PC-3 (cell line): Measurements from ENCODE around the gene SLC6A4. TPM values are rescaled to one million over a fixed set of nuclear protein-coding genes. Genes with fewer than 3 reads are reported as not detected.

ENCODE experiments used
- ATAC-seq: fragments of 200-7000 bp; cut with Tn5 transposase; 2 replicates; pipeline ENCODE4 v1.9.1; 2020; ENCODE audit warnings: mild to moderate bottlenecking, moderate library complexity
- BruUV-seq: library from RNA; stranded (reverse); fragments of 400-500 nt; replicated peaks from 2 replicates; lab custom pipeline; 2021; lab: Mats Ljungman, UMichigan
- CTCF ChIA-PET: fragments of 300-600 bp; sonication (Branson Sonifier 250); formaldehyde crosslinking; loops from one replicate; lab custom pipeline; 2022; ENCODE audit warnings: antibody characterized with exemption; lab: Charles Lee
- POLR2A ChIA-PET: fragments of 300-600 bp; sonication (Branson Sonifier 250); formaldehyde crosslinking; loops from one replicate; lab custom pipeline; 2022; ENCODE audit warnings: antibody characterized with exemption; ENCODE audit not compliant: unreplicated experiment; lab: Charles Lee
- DNase-seq: peaks from one replicate; pipeline ENCODE4 v3.0.0-alpha.2; 2015
- H2AFZ ChIP-seq: fragments of 300-600 bp; sonication (generic); 2 replicates; pipeline ENCODE4 v1.6.0; 2016; ENCODE audit warnings: antibody characterized with exemption, low read length
- H3F3A ChIP-seq: fragments of 300-600 bp; sonication (generic); one replicate; pipeline ENCODE4 v1.6.0; 2017; ENCODE audit warnings: antibody characterized with exemption, low read length, control low read depth, mild to moderate bottlenecking; ENCODE audit not compliant: unreplicated experiment
- H3K27ac ChIP-seq: fragments of 300-600 bp; sonication (generic); 2 replicates; pipeline ENCODE4 v1.5.1; 2016; ENCODE audit warnings: mild to moderate bottlenecking, low read length
- H3K27me3 ChIP-seq: fragments of 300-600 bp; sonication (generic); 2 replicates; pipeline ENCODE4 v1.6.1; 2016; ENCODE audit warnings: low read length, mixed read lengths
- H3K36me3 ChIP-seq: fragments of 300-600 bp; sonication (generic); 2 replicates; pipeline ENCODE4 v1.6.1; 2016; ENCODE audit warnings: low read depth, mixed run types, low read length, mixed read lengths
- H3K4me1 ChIP-seq: fragments of 300-600 bp; sonication (generic); 2 replicates; pipeline ENCODE4 v1.5.1; 2016; ENCODE audit warnings: low read length; ENCODE audit not compliant: insufficient read depth
- H3K4me2 ChIP-seq: fragments of 300-600 bp; sonication (generic); 2 replicates; pipeline ENCODE4 v1.6.0; 2016; ENCODE audit warnings: low read length
- H3K4me3 ChIP-seq: fragments of 300-600 bp; sonication (generic); 2 replicates; pipeline ENCODE4 v1.5.1; 2016; ENCODE audit warnings: mild to moderate bottlenecking, low read length, mixed read lengths
- H3K79me2 ChIP-seq: fragments of 300-600 bp; sonication (generic); 2 replicates; pipeline ENCODE4 v1.6.1; 2017; ENCODE audit warnings: low read length, mixed read lengths
- H3K9ac ChIP-seq: fragments of 300-600 bp; sonication (generic); 2 replicates; pipeline ENCODE4 v1.6.0; 2016; ENCODE audit warnings: mild to moderate bottlenecking, low read length
- H3K9me2 ChIP-seq: fragments of 300-600 bp; sonication (generic); replicated peaks from 2 replicates; pipeline ENCODE4 v1.6.1; 2016; ENCODE audit warnings: mixed run types, low read length, mixed read lengths
- H3K9me3 ChIP-seq: fragments of 300-600 bp; sonication (generic); 2 replicates; pipeline ENCODE4 v1.6.1; 2016; ENCODE audit warnings: low read length, mixed read lengths
- H4K20me1 ChIP-seq: fragments of 300-600 bp; sonication (generic); 2 replicates; pipeline ENCODE4 v1.6.1; 2016; ENCODE audit warnings: low read length, mixed read lengths
- EZH2 ChIP-seq: fragments of 300-600 bp; sonication (generic); IDR thresholded peaks from one replicate; pipeline ENCODE4 v1.6.1; 2017; ENCODE audit warnings: antibody characterized with exemption, mild to moderate bottlenecking, low read length; ENCODE audit not compliant: unreplicated experiment
- EZH2phosphoT487 ChIP-seq: fragments of 300-600 bp; sonication (generic); IDR thresholded peaks from 2 replicates; pipeline ENCODE4 v1.6.1; 2018; ENCODE audit warnings: mild to moderate bottlenecking, antibody characterized with exemption, low read length, borderline replicate concordance
- intact Hi-C: fragments of 100-400 bp; cut with micrococcal nuclease; formaldehyde crosslinking; loops from 2 replicates; pipeline ENCODE4 v1.9.0; 2023
- total RNA-seq: library from RNA; depleted of rRNA; stranded (reverse); fragments of >200 nt; gene quantifications from 2 replicates; pipeline ENCODE4 v1.2.3, GENCODE V29; 2014
- TF ChIP-seq, protein P1 (sequence below): fragments of 300-600 bp; sonication (generic); conservative IDR thresholded peaks from 2 replicates; pipeline ENCODE4 v1.5.1; 2017; ENCODE audit warnings: antibody characterized with exemption, low read depth, mild to moderate bottlenecking, low read length

SLC6A4 gene
- total RNA-seq, 1 experiment from 2014 or later, result not detected

- no peaks in the 10 kb centered on the region for H3K9me2 ChIP-seq
- intact Hi-C loops, result no loop called here
- ATAC-seq, result no peak
- ChIA-PET POLR2A (no interaction called here), CTCF (no interaction called here)
- DNase-seq, result no peak
- TF ChIP-seq EZH2 (no peak), EZH2phosphoT487 (no peak)
- TF ChIP-seq, protein P1, sequence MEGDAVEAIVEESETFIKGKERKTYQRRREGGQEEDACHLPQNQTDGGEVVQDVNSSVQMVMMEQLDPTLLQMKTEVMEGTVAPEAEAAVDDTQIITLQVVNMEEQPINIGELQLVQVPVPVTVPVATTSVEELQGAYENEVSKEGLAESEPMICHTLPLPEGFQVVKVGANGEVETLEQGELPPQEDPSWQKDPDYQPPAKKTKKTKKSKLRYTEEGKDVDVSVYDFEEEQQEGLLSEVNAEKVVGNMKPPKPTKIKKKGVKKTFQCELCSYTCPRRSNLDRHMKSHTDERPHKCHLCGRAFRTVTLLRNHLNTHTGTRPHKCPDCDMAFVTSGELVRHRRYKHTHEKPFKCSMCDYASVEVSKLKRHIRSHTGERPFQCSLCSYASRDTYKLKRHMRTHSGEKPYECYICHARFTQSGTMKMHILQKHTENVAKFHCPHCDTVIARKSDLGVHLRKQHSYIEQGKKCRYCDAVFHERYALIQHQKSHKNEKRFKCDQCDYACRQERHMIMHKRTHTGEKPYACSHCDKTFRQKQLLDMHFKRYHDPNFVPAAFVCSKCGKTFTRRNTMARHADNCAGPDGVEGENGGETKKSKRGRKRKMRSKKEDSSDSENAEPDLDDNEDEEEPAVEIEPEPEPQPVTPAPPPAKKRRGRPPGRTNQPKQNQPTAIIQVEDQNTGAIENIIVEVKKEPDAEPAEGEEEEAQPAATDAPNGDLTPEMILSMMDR, result no peak
- H3K27me3 ChIP-seq, result no peaks in the 10 kb centered on the region
- H3K79me2 ChIP-seq, result no peaks in the 10 kb centered on the region
- no peak overlapping the region for H2AFZ ChIP-seq
- BruUV-seq, result no TSS peak
- no peaks in the 10 kb centered on the region for H3K9me3 ChIP-seq
- no peaks in the 10 kb centered on the region for H4K20me1 ChIP-seq
- H3K36me3 ChIP-seq, result no peaks in the 10 kb centered on the region
- no peaks in the 10 kb centered on the region for H3F3A ChIP-seq
- no peak overlapping the region for H3K4me3 ChIP-seq
- H3K4me2 ChIP-seq, result no peak overlapping the region
- H3K4me1 ChIP-seq, result no peaks in the 10 kb centered on the region
- H3K27ac ChIP-seq, result no peak overlapping the region
- H3K9ac ChIP-seq, result no peak overlapping the region
These were observed 22.7 kb downstream of the SLC6A4 start for GRCh38 chr17:30212750-30213149.

- no peak for DNase-seq
- BruUV-seq, result no TSS peak
- Histone ChIP-seq H3K4me3 (no peak overlapping the region), H3K4me2 (no peak overlapping the region), H2AFZ (no peak overlapping the region), H3K27ac (no peak overlapping the region), H3K4me1 (no peaks in the 10 kb centered on the region), H3F3A (no peaks in the 10 kb centered on the region), H3K36me3 (no peaks in the 10 kb centered on the region), H3K79me2 (no peaks in the 10 kb centered on the region), H4K20me1 (no peaks in the 10 kb centered on the region), H3K9me2 (no peaks in the 10 kb centered on the region), H3K9me3 (no peaks in the 10 kb centered on the region), H3K27me3 (no peaks in the 10 kb centered on the region), H3K9ac (no peak overlapping the region)
- intact Hi-C loops, result no loop called here
- ChIA-PET POLR2A (no interaction called here), CTCF (no interaction called here)
- ATAC-seq, result no peak
- TF ChIP-seq, protein P1, result no peak
- TF ChIP-seq EZH2phosphoT487 (no peak), EZH2 (no peak)
These were observed 24.1 kb downstream of the SLC6A4 start for GRCh38 chr17:30211371-30211770.

- Histone ChIP-seq H3K36me3 (no peaks in the 10 kb centered on the region), H3K9ac (no peak overlapping the region), H3K27me3 (no peaks in the 10 kb centered on the region), H3K4me2 (no peak overlapping the region), H3K4me3 (no peak overlapping the region), H3K27ac (no peak overlapping the region), H4K20me1 (no peaks in the 10 kb centered on the region), H3K4me1 (no peaks in the 10 kb centered on the region), H3F3A (no peaks in the 10 kb centered on the region), H3K9me2 (no peaks in the 10 kb centered on the region), H3K79me2 (no peaks in the 10 kb centered on the region), H3K9me3 (no peaks in the 10 kb centered on the region), H2AFZ (no peak overlapping the region)
- ChIA-PET POLR2A (no interaction called here), CTCF (no interaction called here)
- BruUV-seq, result no TSS peak
- intact Hi-C loops, result no loop called here
- TF ChIP-seq, protein P1, result no peak
- TF ChIP-seq EZH2, result no peak
- TF ChIP-seq EZH2phosphoT487, result no peak
- DNase-seq (no peak), ATAC-seq (no peak)
These were observed 24.6 kb downstream of the SLC6A4 start for GRCh38 chr17:30210901-30211300.
